HTERT RPE-1 (cell line): Measurements from ENCODE around the gene CEMIP.

ENCODE experiments used
- in situ Hi-C: fragments of 300-500 bp; cut with MboI; formaldehyde crosslinking; loops from 4 replicates; pipeline ENCODE4 v1.14.3; 2020; ENCODE audit warnings: low sequenced_read_pairs

Gene CEMIP

DNA sequence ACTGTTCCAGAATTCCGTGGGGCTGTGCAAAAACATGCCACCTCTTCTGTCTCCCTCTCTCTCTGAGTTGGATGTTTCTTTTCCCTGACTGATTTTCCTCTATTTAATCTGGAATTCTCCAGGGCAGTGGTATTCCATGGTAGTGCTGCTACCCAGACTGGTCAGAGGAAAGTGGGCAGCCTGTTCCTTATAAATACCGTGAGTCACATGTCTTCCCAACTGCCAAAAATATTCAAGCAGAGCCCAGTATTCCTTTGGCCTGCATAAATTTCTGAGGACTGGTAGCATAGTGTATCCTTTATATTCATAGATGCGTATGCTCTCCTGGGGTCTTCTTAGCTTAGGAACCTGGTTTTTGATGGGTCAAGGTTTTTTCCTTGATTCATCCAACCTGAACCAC is 40.9 kb downstream of the CEMIP start:
- in situ Hi-C loops = no loop called here

DNA sequence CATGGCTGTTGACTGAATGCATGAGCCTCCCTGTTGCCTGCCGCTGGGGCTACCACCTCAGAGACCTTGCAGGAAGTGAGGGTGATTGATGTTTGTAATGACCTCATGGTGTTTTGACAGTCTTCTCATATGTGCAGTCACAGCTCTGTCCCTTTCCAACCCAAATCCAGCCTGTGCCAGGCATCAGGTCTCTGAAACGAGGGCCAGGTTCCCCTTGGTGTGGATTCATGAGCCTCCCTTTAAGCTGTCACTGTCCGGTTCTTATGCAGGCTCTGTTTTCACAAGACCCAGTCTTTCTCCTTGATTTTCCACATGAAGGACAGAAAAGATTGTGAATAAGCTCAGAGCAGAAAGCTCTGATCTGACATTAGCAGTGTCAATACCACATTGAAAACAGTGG is 43.1 kb downstream of the CEMIP start:
- in situ Hi-C loops = no loop called here

DNA sequence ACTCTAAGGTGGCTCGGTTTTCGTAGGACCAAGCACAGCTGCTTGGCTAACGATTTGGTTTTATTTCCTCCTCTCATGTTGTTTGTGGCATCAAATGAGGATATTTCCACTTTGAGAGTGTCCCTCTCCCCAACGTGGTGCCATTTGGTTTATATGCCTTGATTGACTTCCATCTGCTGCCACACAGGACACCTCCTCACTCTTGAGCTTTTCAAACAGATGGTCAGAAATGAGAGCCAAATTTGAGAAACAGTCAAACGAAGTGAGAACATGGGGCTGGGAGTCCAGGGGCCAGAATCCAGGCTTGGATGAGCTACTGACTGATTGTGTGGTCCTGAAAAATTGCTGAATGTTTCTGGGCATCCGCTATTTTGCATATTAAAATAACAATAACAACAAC is 43.5 kb downstream of the CEMIP start:
- in situ Hi-C loops = no loop called here

GRCh38 chr15:80823120-80823519 is 44.0 kb downstream of the CEMIP start:
- in situ Hi-C loops = no loop called here

GRCh38 chr15:80823995-80824394 is 44.8 kb downstream of the CEMIP start:
- in situ Hi-C loops = no loop called here

DNA sequence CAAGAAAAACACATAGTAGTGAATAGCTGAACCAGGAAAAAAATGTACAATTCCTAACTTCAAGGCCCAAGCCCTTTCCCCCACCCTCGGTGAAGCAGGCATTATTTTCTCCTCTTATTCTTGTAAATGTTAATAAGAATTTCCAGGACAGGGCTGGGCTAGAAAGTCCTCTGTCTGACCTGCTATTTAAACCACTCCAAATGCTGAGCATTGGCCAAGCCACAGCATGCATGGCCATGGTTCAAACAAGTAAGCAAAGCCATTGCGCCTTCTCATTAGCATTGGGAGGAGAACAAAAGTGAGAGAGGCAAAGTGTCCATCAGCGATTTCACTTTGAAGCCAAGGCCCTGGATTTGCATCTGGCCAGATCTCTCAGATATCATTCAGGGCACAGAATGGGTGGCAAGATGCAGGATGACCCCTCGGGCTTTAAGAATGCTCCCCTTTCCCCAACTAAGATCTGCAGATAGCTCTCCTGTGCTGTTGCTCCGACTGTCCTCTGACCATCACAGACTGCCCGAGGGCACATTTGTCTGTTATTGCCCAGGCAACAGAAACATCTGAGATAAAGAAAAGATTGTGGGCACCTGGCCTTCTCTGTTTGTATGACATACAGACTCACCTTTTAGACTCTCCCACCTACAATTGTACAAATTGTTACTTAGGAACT is 46.3 kb downstream of the CEMIP start:
- in situ Hi-C loops = no loop called here

DNA sequence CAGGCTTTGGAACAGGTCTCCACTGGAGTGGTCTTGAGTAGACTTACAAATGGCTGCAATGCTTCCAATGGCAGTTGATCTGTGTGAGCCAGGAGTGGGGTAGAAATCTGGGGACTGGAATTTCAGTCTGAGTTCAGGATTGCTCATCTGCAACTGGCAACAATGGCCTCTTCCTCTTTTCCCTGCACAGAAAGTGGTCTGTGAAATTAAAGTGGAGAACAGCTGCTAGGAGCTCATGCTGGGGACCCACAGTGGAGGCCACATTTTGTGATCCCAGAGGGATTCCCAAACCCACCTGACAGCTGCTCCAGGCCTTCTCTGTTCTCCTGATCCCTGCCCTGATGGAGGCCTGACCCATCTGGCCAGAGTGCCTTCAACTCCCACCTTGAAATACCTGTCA is 49.6 kb downstream of the CEMIP start:
- in situ Hi-C loops = no loop called here

GRCh38 chr15:80830677-80831076 is 51.5 kb downstream of the CEMIP start:
- in situ Hi-C loops = no loop called here

- in situ Hi-C loops = no loop called here
These were observed 52.0 kb downstream of the CEMIP start for GRCh38 chr15:80831192-80831591.

DNA sequence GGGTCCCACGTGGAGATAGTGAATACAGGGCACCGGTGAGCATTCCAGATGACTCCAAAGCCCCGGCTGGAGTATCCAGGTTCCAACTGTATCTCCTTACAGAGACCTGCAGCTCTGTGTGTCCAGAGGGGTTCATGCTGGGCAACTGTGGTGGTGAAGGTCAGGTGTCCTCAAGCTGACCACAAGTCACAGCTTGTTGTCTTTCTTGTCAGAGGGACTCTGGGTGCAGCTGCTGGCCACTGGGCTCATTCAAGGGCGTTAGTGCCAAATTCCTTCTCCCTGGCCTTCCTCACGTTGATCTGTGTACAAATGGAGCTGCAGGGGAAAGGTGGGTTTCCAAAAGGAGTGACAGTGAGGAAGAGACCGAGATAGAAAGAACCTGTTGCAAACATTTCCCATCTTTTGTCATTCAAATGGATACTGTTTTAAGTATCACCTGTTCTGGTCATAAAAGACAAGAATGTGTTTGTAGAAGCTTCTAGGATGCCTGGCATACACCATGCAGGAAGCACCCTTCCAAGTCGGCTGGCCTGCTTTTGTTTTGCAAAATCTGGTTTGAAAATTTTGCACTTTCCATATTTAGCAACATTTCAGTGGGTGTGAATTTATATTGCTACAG is 52.5 kb downstream of the CEMIP start:
- in situ Hi-C loops = no loop called here

DNA sequence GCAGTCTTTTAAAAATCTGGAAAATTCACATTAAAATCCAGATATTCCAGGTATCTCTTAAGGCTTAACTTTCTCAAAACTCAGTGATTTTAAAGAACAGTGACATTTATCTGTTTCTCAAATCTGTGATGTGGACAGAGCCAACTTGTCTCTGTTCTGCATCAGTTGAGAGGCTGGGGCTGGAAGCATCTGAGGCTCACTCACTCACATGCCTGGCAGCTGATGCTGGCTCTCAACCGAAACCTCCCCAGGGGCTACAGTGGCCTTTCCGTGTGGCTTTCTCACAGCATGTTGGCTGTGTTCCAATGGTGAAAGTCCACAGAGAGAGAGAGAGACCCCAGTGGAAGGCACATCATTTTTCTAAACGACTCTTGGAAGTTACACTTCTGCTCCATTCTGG is 53.5 kb downstream of the CEMIP start:
- in situ Hi-C loops = no loop called here

DNA sequence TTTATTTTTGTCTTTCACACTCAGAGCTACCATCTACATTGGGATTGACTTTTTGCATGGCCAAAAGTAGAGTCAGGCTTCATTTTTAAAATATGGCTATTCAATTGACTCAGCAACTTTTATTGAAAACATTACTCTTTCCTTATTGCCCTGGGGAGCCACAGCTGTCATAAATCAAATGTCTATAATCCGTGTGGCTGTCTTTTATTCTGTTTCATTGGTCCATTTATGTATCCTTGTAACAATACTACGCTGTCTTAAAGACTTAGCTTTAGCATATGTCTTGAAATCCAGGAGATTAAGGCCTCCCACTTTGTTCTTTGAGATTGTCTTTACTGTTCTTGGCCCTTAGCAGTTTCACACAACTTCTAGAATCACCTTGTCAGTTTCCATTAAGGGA is 55.2 kb downstream of the CEMIP start:
- in situ Hi-C loops = no loop called here

DNA sequence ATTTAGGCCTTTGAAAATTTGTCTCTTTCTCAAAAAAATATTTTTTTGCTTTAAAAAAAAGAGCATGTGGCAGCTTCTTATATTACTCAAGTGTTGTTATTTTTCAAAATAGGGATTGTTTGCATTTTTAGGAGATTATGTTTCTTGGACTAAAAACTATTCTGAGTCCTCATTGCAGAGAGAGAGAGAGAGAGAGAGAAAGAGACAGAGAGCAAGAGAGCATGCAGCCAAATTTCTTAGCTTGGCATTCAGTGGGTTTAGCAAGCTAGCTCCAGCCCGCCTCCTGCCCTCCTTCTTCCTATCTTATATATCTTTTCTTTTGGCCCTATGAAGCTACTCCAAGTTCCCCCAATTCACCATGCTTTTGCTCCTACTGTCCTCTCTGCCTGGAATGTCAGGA is 55.7 kb downstream of the CEMIP start:
- in situ Hi-C loops = no loop called here

DNA sequence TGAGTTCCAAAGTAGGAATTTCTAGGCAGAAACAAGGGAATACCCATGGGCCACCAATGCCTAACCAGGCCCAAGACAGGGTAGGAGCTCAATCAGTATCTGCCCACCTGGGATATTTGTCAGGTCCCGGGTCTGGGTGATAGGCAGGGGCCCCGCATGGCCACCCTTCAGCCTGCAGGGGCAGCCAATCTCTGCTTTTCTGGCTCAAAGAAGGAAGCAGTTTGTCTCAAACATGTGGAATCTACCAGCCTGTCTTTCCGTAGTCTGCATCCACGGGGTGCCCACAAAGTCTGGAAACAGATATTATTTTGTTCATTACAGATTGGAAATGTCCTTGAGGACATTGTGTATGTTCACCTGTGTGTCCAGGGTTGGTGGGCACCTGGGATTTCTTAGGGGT is 56.2 kb downstream of the CEMIP start:
- in situ Hi-C loops = no loop called here

DNA sequence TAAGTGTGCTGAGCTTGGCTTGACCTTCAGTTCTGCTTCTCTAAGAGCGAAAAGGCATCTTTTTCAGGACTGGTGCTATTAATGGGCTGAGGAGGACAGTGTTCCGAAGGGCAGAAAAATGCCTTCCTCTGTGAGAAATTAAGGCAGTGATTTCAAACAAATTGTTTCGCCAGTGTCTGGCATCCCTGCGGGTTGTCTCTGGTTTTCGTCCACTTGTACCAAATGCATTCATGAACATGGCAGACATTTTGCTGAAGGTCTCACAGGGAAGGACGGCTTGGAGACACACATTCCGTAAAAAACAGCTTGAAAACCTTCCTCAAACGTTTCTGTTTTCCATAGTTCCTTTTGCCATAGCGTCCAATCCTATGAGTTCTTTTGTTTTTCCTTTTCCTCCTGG is 57.1 kb downstream of the CEMIP start:
- in situ Hi-C loops = no loop called here

DNA sequence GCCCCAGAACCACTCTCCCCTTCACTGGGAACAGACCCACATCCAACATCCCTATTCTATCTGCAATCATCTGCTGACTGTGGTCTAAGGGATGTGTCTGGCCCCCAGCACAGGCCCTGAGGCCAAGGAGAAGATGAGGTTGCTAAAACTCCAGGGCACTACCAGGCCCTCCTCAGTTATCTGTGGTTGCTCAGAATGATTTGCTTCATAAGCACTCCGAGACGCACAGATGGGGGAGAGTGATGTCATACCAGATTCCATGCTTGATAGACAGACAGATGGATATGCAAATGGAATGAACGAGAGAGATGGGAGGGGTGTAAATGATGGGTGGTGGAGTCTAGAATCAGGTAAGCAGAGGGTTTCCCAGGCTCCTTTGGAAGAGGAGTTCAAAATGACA is 57.8 kb downstream of the CEMIP start:
- in situ Hi-C loops = no loop called here

GRCh38 chr15:80838012-80838411 is 58.8 kb downstream of the CEMIP start:
- in situ Hi-C loops = no loop called here

DNA sequence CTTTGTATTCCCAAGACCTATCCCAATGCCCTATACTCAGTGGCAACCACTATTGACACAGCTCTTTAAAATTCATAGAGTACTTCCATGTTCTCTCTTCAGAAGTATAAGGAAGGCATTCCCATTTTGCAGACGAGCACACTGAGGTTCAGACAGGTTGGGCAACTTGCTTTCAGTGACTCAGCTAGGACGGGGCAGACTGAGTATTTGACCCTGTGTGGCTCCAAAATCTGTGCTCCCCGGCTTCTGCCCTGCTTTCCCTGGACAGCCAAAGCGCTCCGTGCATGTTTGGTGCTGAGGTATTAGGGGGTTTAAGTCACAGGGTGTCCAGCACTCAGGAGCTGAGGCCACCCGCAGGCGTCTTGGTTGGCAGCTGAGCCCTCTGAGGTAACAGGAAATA is 59.5 kb downstream of the CEMIP start:
- in situ Hi-C loops = no loop called here

- in situ Hi-C loops = no loop called here
These were observed 60.6 kb downstream of the CEMIP start for GRCh38 chr15:80839764-80840130.

DNA sequence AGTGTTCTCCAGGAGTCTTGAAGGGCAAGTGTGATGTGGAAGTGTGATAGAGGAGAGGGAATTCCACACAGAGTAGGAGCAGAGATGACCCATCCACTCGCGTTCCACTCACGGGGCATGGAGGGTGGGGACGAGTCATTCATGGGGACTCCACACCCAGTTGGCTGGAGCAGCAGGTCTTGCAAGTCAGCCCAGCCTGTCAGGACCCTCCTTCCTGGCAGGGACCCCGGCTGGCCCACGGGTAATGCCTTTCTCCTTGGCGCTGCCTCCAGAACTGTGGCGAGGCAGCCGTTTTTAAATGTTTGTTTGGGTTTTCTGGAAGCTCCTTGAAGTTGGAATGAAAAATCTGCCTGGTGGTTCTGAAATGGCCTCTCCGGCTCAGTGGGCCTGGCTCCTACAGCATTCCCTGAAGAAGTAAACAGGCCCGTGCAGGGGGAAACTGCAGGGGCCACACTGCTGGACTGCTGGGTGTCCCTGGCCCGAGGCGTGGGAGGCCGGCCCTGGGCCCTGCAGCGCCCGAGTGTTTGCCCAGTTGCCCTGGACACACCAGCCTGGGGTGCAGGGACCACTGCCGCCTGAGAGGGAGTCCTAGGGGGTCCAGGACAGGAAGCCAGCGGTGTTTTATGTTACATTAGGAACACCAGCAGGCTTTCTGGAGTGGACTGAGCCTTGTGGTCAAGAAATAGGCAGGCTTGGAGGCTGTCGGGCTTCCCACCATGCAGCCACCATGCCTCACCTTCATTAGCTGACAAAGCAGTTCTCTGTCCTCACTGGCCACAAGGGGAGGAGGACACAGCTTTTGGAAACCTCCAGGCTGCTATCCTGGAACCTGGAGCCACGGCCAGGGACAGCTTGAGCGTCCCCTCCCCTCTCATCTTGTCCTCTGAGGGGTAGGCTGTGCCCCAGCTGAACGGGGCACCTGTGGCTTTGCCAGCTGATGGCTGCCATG is 61.3 kb downstream of the CEMIP start:
- in situ Hi-C loops = no loop called here

- in situ Hi-C loops = no loop called here
These were observed 62.4 kb downstream of the CEMIP start for GRCh38 chr15:80841541-80841940.
